ENCODE data around the gene SULT1E1. TPM values are rescaled to one million over a fixed set of nuclear protein-coding genes. Genes with fewer than 3 reads are reported as not detected.

SULT1E1 gene, protein sequence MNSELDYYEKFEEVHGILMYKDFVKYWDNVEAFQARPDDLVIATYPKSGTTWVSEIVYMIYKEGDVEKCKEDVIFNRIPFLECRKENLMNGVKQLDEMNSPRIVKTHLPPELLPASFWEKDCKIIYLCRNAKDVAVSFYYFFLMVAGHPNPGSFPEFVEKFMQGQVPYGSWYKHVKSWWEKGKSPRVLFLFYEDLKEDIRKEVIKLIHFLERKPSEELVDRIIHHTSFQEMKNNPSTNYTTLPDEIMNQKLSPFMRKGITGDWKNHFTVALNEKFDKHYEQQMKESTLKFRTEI
- total RNA-seq: 1.2 to 1.9 TPM (median 1.4 TPM) in 3 replicates
- long read RNA-seq, partial matches to known transcripts: 0 of 3 reads
- long read RNA-seq, other reads (novel, unspliced or antisense): 0 of 3 reads

GRCh38 chr4:69860052-69860451, at the start of gene SULT1E1:
SULT1E1 (minus strand) TSS chr4:69860145; CDS start chr4:69857644, 2,501 bp downstream.
- no peak for TF ChIP-seq CTCF (IDR thresholded peaks at IDR 0.05)
- H3K36me3 Mint-ChIP-seq (ENCODE audit: low read depth): no peaks in the 10 kb centered on the region
- H3K4me1 Mint-ChIP-seq (ENCODE audit: low read depth): no peaks in the 10 kb centered on the region
- no peaks in the 10 kb centered on the region for H3K27me3 Mint-ChIP-seq (ENCODE audit: low read depth)
- no peak within 1 kb of the TSS for H3K27ac Mint-ChIP-seq (ENCODE audit: unreplicated experiment)
- no peaks in the 10 kb centered on the region for H3K9me3 Mint-ChIP-seq (ENCODE audit: low read depth)
- no peak within 1 kb of the TSS for H3K4me3 Mint-ChIP-seq (ENCODE audit: unreplicated experiment)
- no peak for DNase-seq (ENCODE audit: low spot score)

DNA sequence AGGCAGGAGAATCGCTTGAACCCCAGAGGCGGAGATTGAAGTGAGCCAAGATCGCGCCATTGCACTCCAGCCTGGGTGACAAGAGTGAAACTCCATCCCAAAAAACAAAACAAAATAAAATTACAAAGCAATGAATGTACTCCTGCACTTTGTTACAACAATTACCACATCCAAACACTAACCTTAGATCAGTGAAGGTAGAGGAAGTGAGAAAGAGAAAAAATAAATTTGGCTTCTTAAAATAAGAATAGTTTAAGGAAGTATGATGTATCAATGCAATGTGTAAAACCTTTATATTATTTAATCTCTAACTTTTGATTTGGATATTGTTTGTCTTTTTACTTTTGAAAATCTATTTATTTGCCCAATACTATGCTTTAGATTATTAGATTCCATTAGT, 49.2 kb upstream of the SULT1E1 start:
- TF ChIP-seq CTCF (IDR thresholded peaks at IDR 0.05): no peak
- H3K4me3 Mint-ChIP-seq (ENCODE audit: unreplicated experiment): no peak overlapping the region
- peaks cover 3% of the 10 kb centered on the region for H3K4me1 Mint-ChIP-seq (ENCODE audit: low read depth)
- no peak for DNase-seq (ENCODE audit: low spot score)
- peaks cover 5% of the 10 kb centered on the region for H3K27me3 Mint-ChIP-seq (ENCODE audit: low read depth)
- H3K36me3 Mint-ChIP-seq (ENCODE audit: low read depth): no peaks in the 10 kb centered on the region
- peaks cover 8% of the 10 kb centered on the region for H3K9me3 Mint-ChIP-seq (ENCODE audit: low read depth)
- H3K27ac Mint-ChIP-seq (ENCODE audit: unreplicated experiment): no peak overlapping the region

GRCh38 chr4:69907151-69907550, 47.2 kb upstream of the SULT1E1 start:
- no peak overlapping the region for H3K27ac Mint-ChIP-seq (ENCODE audit: unreplicated experiment)
- peaks cover 8% of the 10 kb centered on the region for H3K9me3 Mint-ChIP-seq (ENCODE audit: low read depth)
- no peak for DNase-seq (ENCODE audit: low spot score)
- no peak for TF ChIP-seq CTCF (IDR thresholded peaks at IDR 0.05)
- H3K4me3 Mint-ChIP-seq (ENCODE audit: unreplicated experiment): no peak overlapping the region
- H3K4me1 Mint-ChIP-seq (ENCODE audit: low read depth): peaks cover 3% of the 10 kb centered on the region
- peaks cover 14% of the 10 kb centered on the region for H3K27me3 Mint-ChIP-seq (ENCODE audit: low read depth)
- H3K36me3 Mint-ChIP-seq (ENCODE audit: low read depth): no peaks in the 10 kb centered on the region

DNA sequence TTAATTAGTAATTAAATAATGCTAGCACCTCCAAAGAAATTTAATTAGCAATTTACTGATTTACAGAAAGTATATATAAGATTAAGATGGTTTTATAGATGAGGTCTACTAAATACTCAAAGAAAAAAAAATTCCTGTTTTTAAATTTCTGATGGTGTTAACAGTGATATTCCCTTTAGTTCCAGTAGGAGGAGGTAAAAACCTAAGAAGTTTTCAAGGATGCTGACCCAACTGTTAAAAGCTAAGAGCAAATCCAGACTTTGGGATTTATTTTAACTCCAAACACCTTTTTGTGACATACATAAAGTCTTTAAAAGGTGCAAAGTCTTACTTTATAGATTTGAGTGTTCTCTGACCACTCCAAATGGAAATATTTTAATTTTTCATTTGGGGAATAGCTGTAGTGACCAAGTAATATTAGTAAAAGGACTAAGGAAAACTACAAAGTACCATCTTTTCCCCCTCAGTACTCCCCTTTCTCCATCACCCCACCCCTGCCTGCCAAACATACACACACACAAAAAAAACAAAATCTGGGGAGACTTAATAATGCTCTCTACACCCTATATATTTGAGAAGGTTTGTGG, 36.7 kb upstream of the SULT1E1 start:
- Mint-ChIP-seq H3K9me3 (ENCODE audit: low read depth) (no peaks in the 10 kb centered on the region), H3K27ac (ENCODE audit: unreplicated experiment) (no peak overlapping the region), H3K27me3 (ENCODE audit: low read depth) (peaks cover 44% of the 10 kb centered on the region), H3K4me3 (ENCODE audit: unreplicated experiment) (no peak overlapping the region), H3K4me1 (ENCODE audit: low read depth) (no peaks in the 10 kb centered on the region), H3K36me3 (ENCODE audit: low read depth) (no peaks in the 10 kb centered on the region)
- no peak for DNase-seq (ENCODE audit: low spot score)
- peak; percentile 75 for TF ChIP-seq CTCF (IDR thresholded peaks at IDR 0.05)

GRCh38 chr4:69894721-69895120, 34.8 kb upstream of the SULT1E1 start:
- H3K4me3 Mint-ChIP-seq (ENCODE audit: unreplicated experiment): no peak overlapping the region
- no peak for DNase-seq (ENCODE audit: low spot score)
- H3K36me3 Mint-ChIP-seq (ENCODE audit: low read depth): no peaks in the 10 kb centered on the region
- no peak for TF ChIP-seq CTCF (IDR thresholded peaks at IDR 0.05)
- H3K4me1 Mint-ChIP-seq (ENCODE audit: low read depth): no peaks in the 10 kb centered on the region
- peaks cover 37% of the 10 kb centered on the region for H3K27me3 Mint-ChIP-seq (ENCODE audit: low read depth)
- no peaks in the 10 kb centered on the region for H3K9me3 Mint-ChIP-seq (ENCODE audit: low read depth)
- no peak overlapping the region for H3K27ac Mint-ChIP-seq (ENCODE audit: unreplicated experiment)

Measured in chondrocyte (in vitro differentiated cells).